ENCODE data around the gene IL17RD. TPM values are rescaled to one million over a fixed set of nuclear protein-coding genes. Genes with fewer than 3 reads are reported as not detected.

The IL17RD gene
- polyA plus RNA-seq, 1 experiment: 1.4 TPM

DNA sequence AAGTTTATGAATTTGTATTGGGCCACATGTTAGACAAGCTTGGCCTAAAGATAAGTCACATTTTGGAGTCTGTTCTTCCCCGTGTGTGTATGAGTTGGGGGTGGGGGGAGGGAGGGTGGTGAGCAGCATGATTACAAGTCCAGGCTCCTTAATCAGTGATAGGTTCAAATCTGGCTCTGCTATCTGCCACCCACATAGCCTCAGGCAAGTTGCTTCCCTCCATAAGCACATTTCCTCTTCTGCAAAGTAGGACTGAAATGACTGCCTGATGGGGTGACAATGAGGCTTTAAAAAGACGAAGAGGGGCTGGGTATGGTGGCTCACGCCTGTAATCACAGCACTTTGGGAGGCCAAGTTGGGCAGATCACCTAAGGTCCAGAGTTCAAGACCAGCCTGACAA, 105.7 kb downstream of the IL17RD start:
- H3K27ac ChIP-seq (ENCODE audit: low read depth, low read length): no peak overlapping the region
- ChIA-PET POLR2A (no interaction called here), CTCF (no interaction called here)
- H3K4me3 ChIP-seq (ENCODE audit: low read depth, low read length): no peak overlapping the region
- H3K27me3 ChIP-seq (ENCODE audit: control insufficient read depth, insufficient read depth, low read length): no peaks in the 10 kb centered on the region
- no peak for DNase-seq (ENCODE audit: low read depth, low spot score)
- TF ChIP-seq, protein P1, sequence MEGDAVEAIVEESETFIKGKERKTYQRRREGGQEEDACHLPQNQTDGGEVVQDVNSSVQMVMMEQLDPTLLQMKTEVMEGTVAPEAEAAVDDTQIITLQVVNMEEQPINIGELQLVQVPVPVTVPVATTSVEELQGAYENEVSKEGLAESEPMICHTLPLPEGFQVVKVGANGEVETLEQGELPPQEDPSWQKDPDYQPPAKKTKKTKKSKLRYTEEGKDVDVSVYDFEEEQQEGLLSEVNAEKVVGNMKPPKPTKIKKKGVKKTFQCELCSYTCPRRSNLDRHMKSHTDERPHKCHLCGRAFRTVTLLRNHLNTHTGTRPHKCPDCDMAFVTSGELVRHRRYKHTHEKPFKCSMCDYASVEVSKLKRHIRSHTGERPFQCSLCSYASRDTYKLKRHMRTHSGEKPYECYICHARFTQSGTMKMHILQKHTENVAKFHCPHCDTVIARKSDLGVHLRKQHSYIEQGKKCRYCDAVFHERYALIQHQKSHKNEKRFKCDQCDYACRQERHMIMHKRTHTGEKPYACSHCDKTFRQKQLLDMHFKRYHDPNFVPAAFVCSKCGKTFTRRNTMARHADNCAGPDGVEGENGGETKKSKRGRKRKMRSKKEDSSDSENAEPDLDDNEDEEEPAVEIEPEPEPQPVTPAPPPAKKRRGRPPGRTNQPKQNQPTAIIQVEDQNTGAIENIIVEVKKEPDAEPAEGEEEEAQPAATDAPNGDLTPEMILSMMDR (IDR thresholded peaks at IDR 0.05; ENCODE audit: low read depth, low read length): no peak
- H3K9me3 ChIP-seq (ENCODE audit: control insufficient read depth, insufficient read depth, low read length): no peaks in the 10 kb centered on the region

DNA sequence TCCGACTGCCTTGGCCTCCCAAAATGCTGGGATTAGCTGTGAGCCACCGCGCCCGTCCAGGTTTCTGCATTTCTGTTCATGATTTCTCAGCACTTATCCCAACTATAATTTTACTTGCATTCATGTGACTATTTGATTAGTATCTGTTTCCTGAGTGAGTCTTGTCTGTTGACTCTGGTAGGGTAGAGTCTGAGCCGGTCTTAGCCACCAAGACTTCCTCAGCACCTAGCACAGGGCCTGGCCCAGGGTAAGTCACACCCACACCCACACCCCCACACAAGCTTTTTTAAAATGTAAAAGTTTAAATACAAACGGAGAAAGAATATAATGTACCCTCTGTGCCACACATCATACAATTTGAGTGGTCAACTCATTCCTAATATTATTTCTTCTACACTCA, 107.8 kb downstream of the IL17RD start:
- POLR2A ChIA-PET: no interaction called here
- TF ChIP-seq, protein P1 (IDR thresholded peaks at IDR 0.05; ENCODE audit: low read depth, low read length): no peak
- no peaks in the 10 kb centered on the region for H3K9me3 ChIP-seq (ENCODE audit: control insufficient read depth, insufficient read depth, low read length)
- H3K27ac ChIP-seq (ENCODE audit: low read depth, low read length): no peak overlapping the region
- CTCF ChIA-PET: no interaction called here
- DNase-seq (ENCODE audit: low read depth, low spot score): no peak
- H3K4me3 ChIP-seq (ENCODE audit: low read depth, low read length): no peak overlapping the region
- no peaks in the 10 kb centered on the region for H3K27me3 ChIP-seq (ENCODE audit: control insufficient read depth, insufficient read depth, low read length)

DNA sequence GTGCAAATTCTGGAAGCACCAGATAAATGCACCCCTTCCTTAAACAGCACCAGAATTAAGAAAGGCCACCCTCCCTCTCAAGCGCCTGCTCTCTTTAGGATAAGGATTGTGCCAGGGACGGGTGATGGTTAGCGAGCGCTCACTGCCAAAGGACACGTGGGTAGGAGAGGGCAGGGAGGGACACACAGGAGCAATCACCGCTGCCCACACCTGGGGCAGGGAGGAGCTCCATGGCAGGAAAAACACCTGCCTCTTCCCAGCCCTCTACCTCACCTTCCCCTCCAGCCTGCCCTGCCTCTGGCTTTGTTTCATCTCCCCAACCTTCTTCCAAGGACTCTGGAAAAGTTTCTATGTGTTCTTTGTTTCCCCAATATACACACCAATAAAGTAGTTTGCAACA, 112.0 kb downstream of the IL17RD start:
- POLR2A ChIA-PET: no interaction called here
- Histone ChIP-seq H3K9me3 (ENCODE audit: control insufficient read depth, insufficient read depth, low read length) (no peaks in the 10 kb centered on the region), H3K27ac (ENCODE audit: low read depth, low read length) (no peak overlapping the region), H3K4me3 (ENCODE audit: low read depth, low read length) (no peak overlapping the region), H3K27me3 (ENCODE audit: control insufficient read depth, insufficient read depth, low read length) (peaks cover 8% of the 10 kb centered on the region)
- CTCF ChIA-PET: no interaction called here
- no peak for DNase-seq (ENCODE audit: low read depth, low spot score)
- TF ChIP-seq, protein P1 (IDR thresholded peaks at IDR 0.05; ENCODE audit: low read depth, low read length): no peak

DNA sequence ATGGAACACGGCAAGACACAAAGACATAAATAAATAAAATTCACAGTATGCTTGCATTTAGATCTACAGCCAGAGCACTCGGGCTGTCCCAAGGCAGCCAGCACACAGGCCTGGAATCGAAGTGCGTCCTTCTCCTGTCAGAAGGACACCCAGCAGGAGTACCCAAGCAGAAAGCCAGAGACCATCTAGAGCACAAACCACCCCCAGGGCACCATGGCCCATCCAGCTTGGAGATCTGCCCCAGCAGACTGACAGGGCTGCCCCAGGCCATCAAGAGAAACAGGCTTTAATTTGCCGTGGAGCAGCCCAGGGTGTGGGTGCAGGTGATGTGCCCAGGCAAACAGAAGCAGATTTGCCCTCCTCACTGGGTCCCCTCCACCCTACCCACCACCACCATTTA, 112.5 kb downstream of the IL17RD start:
- H3K9me3 ChIP-seq (ENCODE audit: control insufficient read depth, insufficient read depth, low read length): no peaks in the 10 kb centered on the region
- ChIA-PET CTCF (no interaction called here), POLR2A (no interaction called here)
- no peak for DNase-seq (ENCODE audit: low read depth, low spot score)
- TF ChIP-seq, protein P1 (IDR thresholded peaks at IDR 0.05; ENCODE audit: low read depth, low read length): no peak
- H3K27me3 ChIP-seq (ENCODE audit: control insufficient read depth, insufficient read depth, low read length): peaks cover 8% of the 10 kb centered on the region
- H3K27ac ChIP-seq (ENCODE audit: low read depth, low read length): no peak overlapping the region
- no peak overlapping the region for H3K4me3 ChIP-seq (ENCODE audit: low read depth, low read length)

DNA sequence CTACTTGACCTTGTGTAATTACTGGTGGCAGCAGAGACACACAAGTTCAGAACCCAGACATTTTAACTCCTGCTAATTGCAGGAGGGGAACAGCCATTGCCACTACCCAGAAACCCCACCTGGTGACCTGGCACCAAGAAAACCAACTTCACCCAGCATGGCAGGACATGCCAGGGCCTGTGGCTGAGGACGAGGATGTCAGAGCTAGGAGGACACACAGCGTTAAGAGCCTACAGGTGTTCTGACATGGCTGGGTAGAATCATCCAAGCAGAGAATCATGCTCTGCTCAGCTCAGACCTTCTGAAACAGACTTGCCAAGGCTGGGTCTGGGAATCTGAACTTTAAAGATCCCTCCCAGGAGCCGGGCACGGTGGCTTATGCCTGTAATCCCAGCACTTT, 116.4 kb downstream of the IL17RD start:
- TF ChIP-seq, protein P1 (IDR thresholded peaks at IDR 0.05; ENCODE audit: low read depth, low read length): no peak
- peaks cover 8% of the 10 kb centered on the region for H3K27me3 ChIP-seq (ENCODE audit: control insufficient read depth, insufficient read depth, low read length)
- ChIA-PET CTCF (no interaction called here), POLR2A (no interaction called here)
- no peaks in the 10 kb centered on the region for H3K9me3 ChIP-seq (ENCODE audit: control insufficient read depth, insufficient read depth, low read length)
- H3K4me3 ChIP-seq (ENCODE audit: low read depth, low read length): no peak overlapping the region
- H3K27ac ChIP-seq (ENCODE audit: low read depth, low read length): no peak overlapping the region
- DNase-seq (ENCODE audit: low read depth, low spot score): no peak

Measured in AG04450 (cell line).